KMS-11 (cell line): ENCODE data around the gene DYNC2I2.
A peak's percentile ranks its signal among the peaks of the same experiment; 100 is the strongest.

Experiments
- H2AFZ ChIP-seq: fragments of 200-600 bp; sonication (generic); 2 replicates; pipeline ENCODE4 v1.6.1; 2016; ENCODE audit warnings: antibody characterized with exemption, mixed run types, low read depth
- H3K27ac ChIP-seq: fragments of 200-600 bp; sonication (generic); 2 replicates; pipeline ENCODE4 v1.6.1; 2016; ENCODE audit warnings: mild to moderate bottlenecking, mixed run types
- H3K27me3 ChIP-seq: fragments of 200-600 bp; sonication (generic); 2 replicates; pipeline ENCODE4 v1.6.1; 2017; ENCODE audit warnings: mild to moderate bottlenecking, low read depth, mixed run types, moderate library complexity; ENCODE audit not compliant: insufficient read depth
- H3K36me3 ChIP-seq: fragments of 200-600 bp; sonication (generic); 2 replicates; pipeline ENCODE4 v1.6.1; 2017; ENCODE audit warnings: mild to moderate bottlenecking, mixed run types; ENCODE audit not compliant: insufficient read depth
- H3K4me1 ChIP-seq: fragments of 200-600 bp; sonication (generic); 2 replicates; pipeline ENCODE4 v1.6.1; 2016; ENCODE audit warnings: mild to moderate bottlenecking, low read depth, mixed run types; ENCODE audit not compliant: poor library complexity, severe bottlenecking
- H3K4me2 ChIP-seq: fragments of 200-600 bp; sonication (generic); 2 replicates; pipeline ENCODE4 v1.7.0; 2016; ENCODE audit warnings: mild to moderate bottlenecking, mixed run types
- H3K4me3 ChIP-seq: fragments of 200-600 bp; sonication (generic); IDR thresholded peaks from 2 replicates; pipeline ENCODE4 v1.6.1; 2017; ENCODE audit warnings: low read depth, low read length, mixed read lengths; ENCODE audit not compliant: insufficient read depth
- H3K79me2 ChIP-seq: fragments of 200-600 bp; sonication (generic); 2 replicates; pipeline ENCODE4 v1.6.1; 2016; ENCODE audit warnings: low read depth, mixed run types; ENCODE audit not compliant: insufficient read depth
- H3K9ac ChIP-seq: fragments of 200-600 bp; sonication (generic); 2 replicates; pipeline ENCODE4 v1.6.1; 2016; ENCODE audit warnings: mild to moderate bottlenecking, mixed run types
- H4K20me1 ChIP-seq: fragments of 200-600 bp; sonication (generic); 2 replicates; pipeline ENCODE4 v1.6.1; 2016; ENCODE audit warnings: mild to moderate bottlenecking, mixed run types; ENCODE audit not compliant: insufficient read depth
- CTCF ChIP-seq: fragments of 200-600 bp; sonication (generic); conservative IDR thresholded peaks from 2 replicates; pipeline ENCODE4 v1.6.1; 2017; ENCODE audit warnings: low read depth, mild to moderate bottlenecking, antibody characterized with exemption, low read length, moderate library complexity, mixed read lengths

DYNC2I2 gene

GRCh38 chr9:128657796-128658195 lies 1.1 kb upstream of the DYNC2I2 start:
- Histone ChIP-seq H3K27me3 (no peaks in the 10 kb centered on the region), H3K36me3 (no peaks in the 10 kb centered on the region), H2AFZ (no peak overlapping the region), H3K9ac (no peak overlapping the region), H3K4me1 (peaks cover 8% of the 10 kb centered on the region), H3K4me2 (no peak overlapping the region), H3K79me2 (no peaks in the 10 kb centered on the region), H3K4me3 (no peak overlapping the region), H3K27ac (no peak overlapping the region), H4K20me1 (no peaks in the 10 kb centered on the region)
- no peak for TF ChIP-seq CTCF

GRCh38 chr9:128657344-128657704 lies 677 bp upstream of the DYNC2I2 start:
- H3K4me3 ChIP-seq: no peak overlapping the region
- peak overlapping the region; percentile 100 for H3K27ac ChIP-seq

GRCh38 chr9:128654481-128654880 lies 2.2 kb downstream of the DYNC2I2 start:
- no peak overlapping the region for H3K27ac ChIP-seq
- no peak overlapping the region for H2AFZ ChIP-seq
- no peaks in the 10 kb centered on the region for H3K36me3 ChIP-seq
- no peak for TF ChIP-seq CTCF
- no peak overlapping the region for H3K4me2 ChIP-seq
- H3K4me1 ChIP-seq: peaks cover 8% of the 10 kb centered on the region
- H3K27me3 ChIP-seq: no peaks in the 10 kb centered on the region
- H3K9ac ChIP-seq: no peak overlapping the region
- H4K20me1 ChIP-seq: no peaks in the 10 kb centered on the region
- no peaks in the 10 kb centered on the region for H3K79me2 ChIP-seq
- H3K4me3 ChIP-seq: no peak overlapping the region

More at GRCh38 chr9:128657344-128657704, 677 bp upstream of the DYNC2I2 start:
- H4K20me1 ChIP-seq: no peaks in the 10 kb centered on the region
- H3K36me3 ChIP-seq: no peaks in the 10 kb centered on the region
- no peaks in the 10 kb centered on the region for H3K79me2 ChIP-seq
- peak overlapping the region; percentile 52 for H3K4me2 ChIP-seq
- peak overlapping the region; percentile 90 for H2AFZ ChIP-seq
- TF ChIP-seq CTCF: no peak
- H3K4me1 ChIP-seq: peaks cover 8% of the 10 kb centered on the region
- peak overlapping the region; percentile 100 for H3K9ac ChIP-seq
- H3K27me3 ChIP-seq: no peaks in the 10 kb centered on the region

GRCh38 chr9:128653908-128654307 lies 2.7 kb downstream of the DYNC2I2 start:
- Histone ChIP-seq H3K4me3 (no peak overlapping the region), H3K9ac (no peak overlapping the region), H3K27me3 (no peaks in the 10 kb centered on the region), H3K27ac (no peak overlapping the region), H3K36me3 (no peaks in the 10 kb centered on the region), H4K20me1 (no peaks in the 10 kb centered on the region), H3K4me1 (peaks cover 8% of the 10 kb centered on the region), H3K79me2 (no peaks in the 10 kb centered on the region), H2AFZ (no peak overlapping the region), H3K4me2 (no peak overlapping the region)
- no peak for TF ChIP-seq CTCF
